NCI-H345 treated with DMSO at 0.1 percent for 48 hours (cell line): ENCODE results near the gene CAMKMT.

Source experiments
- DNase-seq: peaks from one replicate; lab custom pipeline; 2025; ENCODE audit not compliant: unreplicated experiment; lab: John Stamatoyannopoulos, UW

The CAMKMT gene

DNA sequence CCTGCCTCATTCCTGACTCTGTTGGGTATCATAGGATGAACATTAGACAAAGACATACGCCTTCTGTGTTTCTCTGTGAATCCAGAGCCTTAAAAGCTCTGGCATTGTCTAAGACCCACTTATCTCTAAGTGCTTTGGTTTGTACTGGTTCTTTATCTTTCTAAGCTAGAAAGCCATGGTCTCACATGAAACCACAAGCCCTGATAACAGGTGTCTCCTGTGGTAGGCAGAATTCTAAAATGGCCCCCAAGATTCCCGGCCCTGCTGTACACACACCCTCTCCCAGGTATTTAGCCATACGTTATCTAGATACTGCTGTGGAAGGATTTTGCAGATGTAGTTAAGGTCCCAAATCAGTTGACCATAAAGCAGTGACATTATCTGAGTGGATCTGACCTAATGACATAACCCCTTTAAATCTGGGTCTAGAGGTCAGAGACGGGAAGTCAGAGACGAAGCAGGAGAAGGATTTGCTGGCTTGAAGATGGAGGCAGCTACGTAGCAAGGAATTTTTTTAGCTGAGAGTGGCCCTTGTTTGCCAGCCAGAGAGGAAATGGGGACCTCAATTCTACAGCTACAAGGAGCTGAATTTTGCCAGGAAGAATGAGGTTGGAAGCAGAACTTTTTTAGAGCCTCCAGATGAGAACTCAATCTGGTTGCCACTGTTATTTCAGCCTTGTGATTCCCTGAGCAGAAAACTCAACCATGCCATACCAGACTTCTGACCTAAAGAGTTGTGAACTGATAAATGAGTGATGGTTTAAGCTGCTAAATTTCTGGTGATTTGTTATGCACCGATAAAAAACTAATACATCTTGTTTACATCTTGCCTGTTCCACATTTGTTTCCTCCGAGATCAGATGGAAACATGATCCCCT is 186.7 kb downstream of the CAMKMT start:
- peak; percentile 15 for DNase-seq

DNA sequence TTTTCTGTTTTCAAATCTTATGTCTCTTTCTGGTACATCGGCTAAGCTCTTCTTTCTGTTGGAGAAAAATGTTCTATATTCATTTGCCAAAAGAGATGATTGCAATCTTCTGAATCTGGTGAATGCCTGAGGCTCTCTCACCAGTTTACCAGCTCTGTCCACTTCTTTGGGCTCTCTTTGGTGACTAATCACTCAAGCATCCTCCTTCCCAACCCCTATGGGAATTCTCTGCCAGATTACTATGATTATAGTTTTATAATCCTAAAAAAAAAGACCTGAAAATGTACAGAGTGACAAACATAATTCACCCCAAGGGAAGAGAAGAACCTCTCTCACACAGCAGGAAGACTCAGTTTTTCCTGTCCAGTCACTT is 187.3 kb downstream of the CAMKMT start:
- no peak for DNase-seq

DNA sequence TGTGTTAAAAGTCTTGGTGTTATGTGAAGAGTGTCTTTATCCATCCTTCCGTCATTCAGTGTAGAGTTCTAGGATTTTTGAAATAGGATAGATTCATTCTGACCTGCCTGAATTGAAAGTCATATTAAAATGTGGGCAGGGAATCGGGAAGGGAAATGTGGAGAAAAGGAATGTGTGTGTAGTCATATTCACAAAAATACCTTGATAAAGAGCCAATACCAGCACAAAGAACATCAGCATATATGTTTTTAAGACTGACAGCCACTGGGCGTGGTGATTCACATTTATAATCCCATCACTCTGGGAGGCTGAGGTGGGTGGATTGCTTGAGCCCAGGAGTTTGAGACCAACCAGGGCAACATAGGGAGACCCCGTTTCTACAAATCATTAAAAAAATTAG is 188.1 kb downstream of the CAMKMT start:
- DNase-seq = no peak

DNA sequence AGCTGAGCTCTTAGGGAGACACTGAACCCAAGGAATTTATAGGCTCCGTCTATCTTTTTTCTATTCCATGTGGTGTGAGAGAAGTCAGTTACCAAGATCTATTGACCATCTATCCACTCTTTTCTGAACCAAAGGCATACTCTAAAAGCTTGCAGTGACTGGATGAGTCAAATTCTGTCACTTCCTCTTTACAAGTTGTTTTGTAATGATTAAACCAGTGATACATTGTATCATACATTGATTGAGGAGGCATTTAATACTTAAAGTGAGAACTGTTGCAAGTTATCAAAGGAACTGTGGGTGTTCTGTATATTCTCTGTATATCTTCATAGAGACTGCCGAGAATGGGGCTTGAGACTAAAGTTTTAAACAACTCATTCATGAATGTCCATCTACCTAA is 188.8 kb downstream of the CAMKMT start:
- DNase-seq = no peak

DNA sequence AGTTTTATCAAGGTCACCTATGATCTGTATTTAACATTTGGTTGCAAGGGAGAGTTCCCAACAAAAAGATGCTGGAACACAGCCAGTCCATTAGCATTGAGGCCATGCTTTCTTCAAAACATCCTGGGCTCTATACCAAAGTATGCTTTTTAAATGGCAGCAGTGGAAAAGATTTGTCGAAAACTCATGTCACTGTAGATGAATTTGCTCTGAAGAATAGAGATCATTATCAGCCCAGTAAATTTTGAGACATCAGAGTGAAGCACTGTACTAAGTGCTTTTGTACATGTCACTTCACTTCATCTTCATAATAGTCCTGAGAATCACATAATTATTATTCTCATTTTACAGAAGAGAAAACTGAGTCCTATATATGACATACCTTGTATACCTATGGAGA is 189.8 kb downstream of the CAMKMT start:
- DNase-seq = no peak

DNA sequence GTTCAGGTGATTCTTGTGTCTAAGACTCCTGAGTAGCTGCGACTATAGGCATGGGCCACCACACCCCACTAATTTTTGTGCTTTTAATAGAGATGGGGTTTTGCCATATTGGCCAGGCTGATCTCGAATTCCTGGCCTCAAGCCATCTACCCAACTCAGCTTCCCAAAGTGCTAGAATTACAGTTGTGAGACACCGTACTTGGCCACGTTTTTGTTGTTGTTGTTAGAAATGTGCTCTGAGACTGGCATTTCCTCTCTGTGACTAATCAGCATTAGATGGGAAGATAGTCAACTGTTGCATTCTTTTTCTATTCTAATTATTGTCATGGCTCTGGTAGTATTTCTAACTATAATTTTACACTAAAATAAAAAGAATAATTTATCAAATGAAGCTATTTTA is 191.7 kb downstream of the CAMKMT start:
- DNase-seq = no peak

DNA sequence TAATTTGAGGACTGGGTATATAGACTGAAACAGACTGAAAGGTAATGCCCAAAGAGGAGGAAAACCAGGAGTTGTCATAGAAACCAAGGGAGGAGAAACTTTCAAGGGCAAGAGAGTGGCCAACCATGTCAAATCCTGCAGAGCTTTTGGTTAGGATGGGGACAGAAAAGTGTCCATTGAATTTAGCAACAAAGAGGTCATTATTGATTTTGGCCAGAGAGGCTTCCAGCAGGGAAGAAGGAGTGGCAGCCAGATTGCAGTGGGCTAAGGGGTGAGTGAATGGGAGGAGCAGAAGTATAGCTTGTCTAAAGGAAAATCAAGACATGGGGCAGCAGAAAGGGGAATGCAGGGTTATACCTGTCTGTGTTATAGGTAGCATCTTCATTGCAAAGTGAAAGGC is 194.0 kb downstream of the CAMKMT start:
- no peak for DNase-seq

DNA sequence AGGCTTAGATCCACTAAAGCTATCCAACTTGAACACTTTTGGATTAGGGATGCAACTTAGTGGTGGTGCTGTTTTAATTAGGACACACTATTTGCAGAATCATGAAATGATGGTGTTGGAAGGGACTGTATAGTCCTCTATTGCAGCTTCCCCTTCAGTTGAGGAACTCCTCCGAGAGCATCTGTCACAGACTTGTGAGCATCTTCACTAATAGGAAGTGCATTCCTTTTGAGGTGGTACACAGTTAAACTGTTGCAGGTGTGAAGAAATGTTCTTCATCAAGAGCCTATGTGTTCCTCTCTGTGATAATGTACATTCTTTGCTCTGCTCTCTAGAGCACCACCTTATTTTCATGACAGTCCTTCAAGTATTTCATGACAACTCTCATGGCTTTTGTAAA is 197.4 kb downstream of the CAMKMT start:
- DNase-seq = no peak

DNA sequence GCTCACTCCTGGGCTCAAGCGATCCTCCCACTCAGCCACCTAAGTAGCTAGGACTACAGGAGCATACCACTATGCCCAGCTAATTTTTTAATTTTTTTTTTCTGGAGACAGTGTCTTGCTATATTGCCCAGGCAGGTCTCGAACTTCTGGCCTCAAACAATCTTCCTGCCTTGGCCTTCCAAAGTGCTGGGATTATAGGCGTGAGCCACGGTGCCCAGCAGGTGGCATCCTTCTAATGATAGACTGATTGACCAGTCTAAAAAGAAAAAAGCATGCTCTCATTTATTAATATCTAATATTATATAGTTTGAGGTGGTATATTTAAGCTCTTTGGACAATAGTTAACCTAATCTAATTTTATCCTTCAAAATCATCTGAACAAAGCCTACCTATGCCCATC is 198.6 kb downstream of the CAMKMT start:
- DNase-seq = no peak

DNA sequence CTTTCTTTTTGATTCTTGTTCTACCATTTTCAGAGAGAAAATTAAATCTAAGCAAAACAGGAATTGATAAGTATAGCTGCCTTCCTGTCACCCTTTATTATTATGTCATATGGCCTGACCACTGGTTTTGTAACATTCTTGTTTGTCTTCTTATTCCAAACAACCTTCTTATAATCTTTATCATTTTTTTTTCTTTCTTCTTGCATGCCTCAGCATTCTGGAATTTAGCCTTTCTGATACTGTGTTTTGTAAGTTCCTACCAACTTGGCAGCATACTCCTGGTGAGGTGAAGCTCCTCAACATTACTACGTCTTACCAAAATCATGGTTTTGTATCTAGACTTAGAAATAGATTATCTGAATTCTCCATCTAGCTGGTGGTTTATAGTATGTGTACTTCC is 199.2 kb downstream of the CAMKMT start:
- no peak for DNase-seq

DNA sequence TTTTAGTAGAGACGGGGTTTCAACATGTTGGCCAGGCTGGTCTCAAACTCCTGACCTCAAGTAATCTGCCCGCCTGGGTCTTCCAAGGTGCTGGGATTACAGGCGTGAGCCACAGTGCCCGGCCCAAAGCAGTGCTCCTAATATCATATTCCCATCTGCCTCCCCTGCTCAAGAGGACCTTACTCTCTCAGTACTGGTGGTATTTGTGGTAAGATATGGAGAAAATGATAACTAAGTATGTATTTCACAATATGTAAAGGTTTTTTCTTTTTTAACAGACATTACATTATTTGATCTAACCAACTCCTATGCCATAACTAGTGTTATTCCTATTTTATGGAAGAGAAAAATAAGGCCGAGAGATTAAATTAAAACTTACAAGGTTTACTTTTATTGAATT is 201.0 kb downstream of the CAMKMT start:
- no peak for DNase-seq

DNA sequence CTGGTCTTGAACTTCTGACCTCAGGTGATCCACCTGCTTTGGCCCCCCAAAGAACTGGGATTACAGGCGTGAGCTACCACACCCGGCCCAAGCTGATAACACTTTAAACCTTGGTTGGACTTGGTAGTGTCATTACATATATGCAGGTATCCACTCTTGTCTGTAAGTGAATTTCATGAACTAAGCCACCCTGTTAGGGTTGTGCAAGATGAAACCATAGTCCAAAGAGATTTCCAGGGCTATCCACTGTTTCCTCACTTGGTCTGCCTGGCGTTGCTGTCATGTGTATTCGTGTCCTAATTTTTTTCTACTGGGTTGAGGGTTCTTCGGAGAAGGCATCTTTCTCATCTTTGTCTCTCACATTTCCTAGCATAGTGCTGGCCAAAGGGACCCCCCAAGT is 203.0 kb downstream of the CAMKMT start:
- no peak for DNase-seq

DNA sequence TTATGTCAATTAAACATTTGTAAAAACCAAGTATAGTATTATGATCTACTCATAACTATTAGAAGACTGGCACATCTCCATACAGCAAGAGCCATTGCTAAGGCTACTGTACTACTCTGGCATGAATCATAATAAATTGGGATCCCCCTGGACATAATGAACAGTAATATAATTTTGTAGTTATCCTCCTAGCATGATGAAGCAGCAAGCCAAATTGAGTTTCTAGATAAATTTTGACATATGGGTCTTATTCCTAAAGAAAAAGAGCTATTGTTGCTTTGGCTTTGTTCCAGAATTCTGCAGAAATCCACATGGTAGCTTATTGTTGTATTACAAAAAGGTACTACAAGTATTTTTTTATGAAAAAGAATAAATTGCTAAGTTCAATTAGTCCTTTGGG is 204.3 kb downstream of the CAMKMT start:
- no peak for DNase-seq

DNA sequence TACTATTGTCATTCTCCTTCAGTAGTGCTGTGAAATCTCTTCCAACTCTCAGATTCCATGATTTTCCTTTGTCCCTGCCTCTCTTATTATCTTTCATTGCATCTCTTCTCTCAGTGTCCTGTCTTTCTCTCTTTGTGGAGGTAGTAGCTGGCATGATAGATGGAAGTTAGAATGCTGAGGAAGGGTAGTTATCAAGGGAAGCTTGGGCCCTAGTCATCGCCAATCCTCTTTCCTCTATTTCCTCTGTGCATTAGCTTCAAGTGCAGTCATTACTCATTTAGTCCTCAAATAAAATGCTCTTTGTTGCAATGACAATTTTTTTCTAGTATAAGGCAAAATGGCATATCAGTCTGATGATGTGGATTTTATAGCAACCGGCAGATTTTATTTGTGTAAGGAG is 207.7 kb downstream of the CAMKMT start:
- DNase-seq = no peak

DNA sequence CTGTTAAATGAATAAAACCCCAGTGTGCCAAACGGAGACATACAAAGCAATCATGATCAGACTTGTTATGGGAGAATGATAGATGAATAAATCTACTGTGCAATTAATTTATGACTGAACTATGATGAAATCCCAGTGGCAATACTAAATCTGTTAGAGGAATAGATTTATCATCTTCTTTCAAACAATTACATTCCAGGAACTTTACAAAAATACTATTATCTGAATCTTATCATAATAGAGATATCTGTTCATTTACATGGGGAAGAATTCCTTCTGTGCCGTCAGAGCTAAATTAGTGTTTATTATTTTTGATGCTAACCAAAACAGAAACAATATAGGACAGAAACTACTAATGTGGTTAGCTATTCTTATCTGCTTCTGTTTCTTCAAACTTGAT is 208.5 kb downstream of the CAMKMT start:
- no peak for DNase-seq

DNA sequence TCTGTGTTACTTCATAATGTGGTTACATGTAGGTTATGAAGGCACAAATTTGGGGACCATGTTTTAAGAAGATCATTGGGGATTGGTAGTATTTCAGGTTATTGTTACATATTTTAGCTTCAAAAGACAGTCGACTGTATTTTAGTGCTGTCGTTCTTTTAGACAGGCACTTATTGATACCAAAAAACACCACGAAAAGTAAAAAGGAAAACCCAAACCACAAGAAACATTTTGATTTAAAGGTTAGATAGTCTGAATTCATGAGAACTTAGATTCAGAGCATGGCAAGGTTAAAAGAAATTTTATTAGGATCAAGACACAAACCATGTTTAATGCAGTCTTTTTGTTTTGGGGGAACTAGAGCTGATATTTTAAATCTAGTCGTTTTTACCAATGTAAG is 209.0 kb downstream of the CAMKMT start:
- no peak for DNase-seq

DNA sequence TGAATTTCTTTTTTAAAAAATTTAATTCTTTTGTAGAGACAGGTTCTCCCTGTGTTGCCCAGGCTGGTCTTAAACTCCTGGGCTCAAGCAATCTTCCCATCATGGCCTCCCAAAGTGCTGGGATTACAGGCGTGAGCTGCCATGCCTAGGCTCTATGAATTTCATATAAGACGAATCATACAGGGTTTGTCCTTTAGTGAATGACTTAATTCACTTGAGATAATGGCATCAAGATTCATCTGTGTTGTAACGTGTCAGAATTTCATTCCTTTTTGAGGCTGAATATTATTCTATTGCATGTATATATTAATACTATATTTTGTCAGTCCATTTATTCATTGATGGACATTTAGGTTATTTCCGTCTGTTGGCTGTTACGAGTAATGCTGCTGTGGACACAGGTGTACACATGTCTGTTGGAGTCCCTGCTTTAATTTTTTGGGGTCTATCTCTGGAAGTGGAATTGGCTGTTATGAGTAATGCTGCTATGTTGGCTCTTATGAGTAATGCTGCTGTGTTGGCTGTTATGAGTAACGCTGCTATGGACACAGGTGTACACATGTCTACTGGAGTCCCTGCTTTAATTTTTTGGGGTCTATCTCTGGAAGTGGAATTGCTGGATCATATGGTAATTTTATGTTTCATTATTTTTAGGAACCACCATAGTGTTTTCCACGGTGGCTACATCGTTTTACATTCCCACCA is 210.6 kb downstream of the CAMKMT start:
- DNase-seq = no peak

DNA sequence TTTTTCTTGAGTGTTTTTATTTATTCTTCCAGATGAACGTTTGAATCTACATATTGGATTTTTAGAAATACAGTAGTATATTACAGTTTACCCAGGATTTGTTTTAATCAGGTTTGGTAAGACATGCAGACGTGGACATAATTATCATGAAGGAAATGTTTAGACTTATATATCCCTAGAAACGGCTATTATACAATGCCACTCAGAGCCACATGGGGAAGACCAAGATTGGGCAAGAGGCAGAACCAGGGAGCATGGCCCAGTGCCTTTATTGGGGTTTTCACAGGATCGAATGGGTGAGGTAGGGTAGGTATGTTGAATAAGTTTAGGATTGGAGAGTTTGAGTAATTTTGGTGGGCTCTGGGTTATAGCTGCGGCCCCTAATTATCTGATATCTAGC is 212.2 kb downstream of the CAMKMT start:
- DNase-seq = no peak

DNA sequence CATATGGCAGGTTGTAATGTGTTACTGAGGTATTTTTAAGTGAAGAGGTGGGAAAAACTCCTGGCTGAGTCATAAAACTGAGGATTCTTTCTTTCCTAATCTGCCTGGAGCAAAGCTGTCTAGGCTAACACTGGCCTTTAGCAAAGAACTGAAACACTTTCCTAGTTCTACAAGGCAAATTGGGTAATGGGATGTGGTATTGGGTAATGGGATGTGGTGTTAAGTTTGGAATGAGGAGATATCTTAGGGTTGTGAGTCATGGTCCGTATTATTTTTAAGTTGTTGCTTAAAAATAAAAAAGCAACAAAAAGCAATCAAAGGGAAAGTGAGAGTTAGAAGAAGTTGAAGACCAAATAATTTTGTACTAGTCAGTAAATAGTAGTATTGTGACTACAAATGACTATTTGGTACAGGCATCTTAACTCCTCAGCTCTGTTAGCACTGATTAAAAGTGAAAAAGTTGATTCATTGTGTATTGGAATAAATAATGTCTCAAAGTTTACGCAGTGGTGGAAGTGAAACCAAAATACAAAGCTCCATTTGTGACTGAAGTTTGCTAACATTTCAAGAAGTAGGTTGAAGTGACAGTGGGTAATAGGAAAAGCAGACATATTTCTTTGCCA is 216.8 kb downstream of the CAMKMT start:
- DNase-seq = no peak

DNA sequence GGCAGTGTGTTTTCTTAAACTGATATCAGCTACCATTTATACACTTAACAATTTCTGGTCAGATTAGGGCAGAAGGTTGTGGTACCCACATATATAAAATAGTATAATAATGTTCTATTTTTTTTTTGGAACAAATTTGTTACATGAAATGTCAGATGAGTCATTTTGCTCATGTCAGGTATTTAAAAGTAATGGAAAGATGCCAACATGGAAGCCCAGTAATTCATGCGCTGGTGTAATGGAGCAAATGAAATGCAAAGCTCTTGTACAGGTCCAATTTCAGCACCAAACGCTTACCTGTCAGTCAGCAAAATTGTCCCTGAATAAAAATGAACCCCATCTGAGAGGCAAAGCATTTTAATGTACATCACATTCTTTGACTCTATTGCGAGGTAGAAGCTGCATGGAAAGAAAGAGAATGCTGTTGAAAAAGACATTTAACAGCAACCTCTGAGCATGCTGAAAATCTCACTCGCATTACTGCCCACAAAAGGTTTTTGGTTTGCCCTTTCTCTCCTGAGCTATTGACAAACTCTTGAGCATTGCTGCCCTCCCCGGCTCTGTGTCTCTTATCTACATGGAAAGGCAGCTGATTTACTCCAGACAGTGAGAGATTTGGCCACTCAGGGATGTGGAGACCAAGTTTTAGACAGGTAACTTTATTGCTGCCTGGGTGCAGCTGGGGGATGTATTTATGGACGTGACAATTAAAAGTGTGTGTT is 217.5 kb downstream of the CAMKMT start:
- DNase-seq = no peak

DNA sequence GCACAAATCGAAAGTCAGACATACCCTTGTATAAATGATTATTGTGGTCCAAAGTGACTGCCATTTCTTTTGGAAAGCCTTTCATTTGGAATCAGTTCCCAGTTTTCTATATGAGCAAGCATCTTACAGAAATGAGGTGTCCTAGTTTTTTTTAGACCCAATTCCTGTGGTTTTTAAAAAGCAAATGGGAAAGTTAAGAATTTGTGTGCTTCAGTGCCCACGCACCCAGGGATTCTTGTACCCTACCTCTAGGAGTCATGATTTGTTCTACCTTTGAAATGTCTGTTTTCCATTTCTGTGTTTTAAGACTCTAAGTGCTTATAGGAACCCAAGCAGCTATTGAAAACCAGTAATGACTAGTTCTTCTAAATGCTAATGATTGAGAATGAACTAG is 218.1 kb downstream of the CAMKMT start:
- DNase-seq = no peak
